MM.1S (cell line): Measurements from ENCODE around the gene RPAP2.

Source experiments
- DNase-seq: peaks from one replicate; pipeline ENCODE4 v3.0.0-alpha.2; 2015
- H2AFZ ChIP-seq: fragments of 300-600 bp; sonication (generic); 2 replicates; pipeline ENCODE4 v1.6.0; 2016; ENCODE audit warnings: antibody characterized with exemption, low read length
- H3F3A ChIP-seq: fragments of 300-600 bp; sonication (generic); 2 replicates; pipeline ENCODE4 v1.6.1; 2016; ENCODE audit warnings: mild to moderate bottlenecking, antibody characterized with exemption, low read length, moderate library complexity, mixed read lengths; ENCODE audit not compliant: insufficient read depth
- H3K27ac ChIP-seq: fragments of 300-600 bp; sonication (generic); 2 replicates; pipeline ENCODE4 v1.5.1; 2016; ENCODE audit warnings: mild to moderate bottlenecking, low read length
- H3K27me3 ChIP-seq: fragments of 300-600 bp; sonication (generic); replicated peaks from 2 replicates; pipeline ENCODE4 v1.6.0; 2016; ENCODE audit warnings: low read length; ENCODE audit not compliant: insufficient read depth
- H3K36me3 ChIP-seq: fragments of 300-600 bp; sonication (generic); replicated peaks from 2 replicates; pipeline ENCODE4 v1.6.1; 2016; ENCODE audit warnings: mild to moderate bottlenecking, low read length, mixed read lengths; ENCODE audit not compliant: insufficient read depth
- H3K4me1 ChIP-seq: fragments of 300-600 bp; sonication (generic); 2 replicates; pipeline ENCODE4 v1.6.1; 2016; ENCODE audit warnings: low read length, mixed read lengths
- H3K4me2 ChIP-seq: fragments of 300-600 bp; sonication (generic); 2 replicates; pipeline ENCODE4 v1.6.0; 2016; ENCODE audit warnings: low read depth, low read length
- H3K4me3 ChIP-seq: fragments of 300-600 bp; sonication (generic); 2 replicates; pipeline ENCODE4 v1.5.1; 2016; ENCODE audit warnings: low read length, mixed read lengths
- H3K79me2 ChIP-seq: fragments of 300-600 bp; sonication (generic); 2 replicates; pipeline ENCODE4 v1.6.1; 2016; ENCODE audit warnings: mixed run types, low read length, mixed read lengths
- H3K9ac ChIP-seq: fragments of 300-600 bp; sonication (generic); 2 replicates; pipeline ENCODE4 v1.6.1; 2016; ENCODE audit warnings: low read length, mixed read lengths
- H3K9me2 ChIP-seq: fragments of 300-600 bp; sonication (generic); replicated peaks from 2 replicates; pipeline ENCODE4 v1.6.1; 2016; ENCODE audit warnings: mild to moderate bottlenecking, low read length, mixed read lengths; ENCODE audit not compliant: insufficient read depth
- H3K9me3 ChIP-seq: fragments of 300-600 bp; sonication (generic); replicated peaks from 2 replicates; pipeline ENCODE4 v1.6.1; 2016; ENCODE audit warnings: mild to moderate bottlenecking, low read length, mixed read lengths; ENCODE audit not compliant: insufficient read depth
- H4K20me1 ChIP-seq: fragments of 300-600 bp; sonication (generic); 2 replicates; pipeline ENCODE4 v1.6.1; 2016; ENCODE audit warnings: mild to moderate bottlenecking, low read length, moderate library complexity, mixed read lengths; ENCODE audit not compliant: insufficient read depth
- CTCF ChIP-seq: fragments of 300-600 bp; sonication (generic); IDR thresholded peaks from 2 replicates; pipeline ENCODE4 v1.5.1; 2016; ENCODE audit warnings: antibody characterized with exemption, low read length, mixed read lengths
- EZH2 ChIP-seq: fragments of 300-600 bp; sonication (generic); optimal IDR thresholded peaks from 2 replicates; pipeline ENCODE3; 2017; ENCODE audit warnings: low read depth, mild to moderate bottlenecking, antibody characterized with exemption, low read length, mixed read lengths
- EZH2phosphoT487 ChIP-seq: fragments of 300-600 bp; sonication (generic); IDR thresholded peaks from 2 replicates; pipeline ENCODE4 v1.6.1; 2018; ENCODE audit warnings: antibody characterized with exemption, low read length

Gene RPAP2

GRCh38 chr1:92314024-92314423, 15.2 kb downstream of the RPAP2 start:
- Histone ChIP-seq H3K4me2 (no peak overlapping the region), H3K27ac (no peak overlapping the region), H3K4me3 (no peak overlapping the region), H3K79me2 (no peaks in the 10 kb centered on the region), H3K9ac (no peak overlapping the region), H3F3A (no peaks in the 10 kb centered on the region), H2AFZ (no peak overlapping the region), H3K9me2 (no peaks in the 10 kb centered on the region), H3K27me3 (no peaks in the 10 kb centered on the region), H4K20me1 (no peaks in the 10 kb centered on the region), H3K9me3 (no peaks in the 10 kb centered on the region), H3K4me1 (no peaks in the 10 kb centered on the region), H3K36me3 (no peaks in the 10 kb centered on the region)
- DNase-seq: no peak
- TF ChIP-seq EZH2 (no peak), CTCF (no peak), EZH2phosphoT487 (no peak)

GRCh38 chr1:92315766-92316599, 17.1 kb downstream of the RPAP2 start:
- no peaks in the 10 kb centered on the region for H3F3A ChIP-seq
- no peaks in the 10 kb centered on the region for H3K79me2 ChIP-seq
- no peak overlapping the region for H3K4me3 ChIP-seq
- H3K4me2 ChIP-seq: no peak overlapping the region
- no peaks in the 10 kb centered on the region for H3K27me3 ChIP-seq
- H3K9ac ChIP-seq: no peak overlapping the region
- no peak for DNase-seq
- no peak overlapping the region for H3K27ac ChIP-seq
- H3K9me3 ChIP-seq: no peaks in the 10 kb centered on the region
- no peaks in the 10 kb centered on the region for H3K36me3 ChIP-seq
- no peaks in the 10 kb centered on the region for H3K4me1 ChIP-seq
- no peaks in the 10 kb centered on the region for H3K9me2 ChIP-seq
- H4K20me1 ChIP-seq: no peaks in the 10 kb centered on the region
- TF ChIP-seq EZH2phosphoT487: no peak
- TF ChIP-seq CTCF: no peak
- no peak for TF ChIP-seq EZH2
- H2AFZ ChIP-seq: no peak overlapping the region

GRCh38 chr1:92317836-92318493, 19.1 kb downstream of the RPAP2 start:
- Histone ChIP-seq H2AFZ (no peak overlapping the region), H4K20me1 (no peaks in the 10 kb centered on the region), H3K27ac (no peak overlapping the region), H3K4me1 (no peaks in the 10 kb centered on the region), H3K4me2 (no peak overlapping the region), H3K9ac (no peak overlapping the region), H3K79me2 (no peaks in the 10 kb centered on the region), H3K4me3 (no peak overlapping the region), H3K36me3 (no peaks in the 10 kb centered on the region), H3K9me2 (no peaks in the 10 kb centered on the region), H3K9me3 (no peaks in the 10 kb centered on the region), H3F3A (peaks cover under 1% of the 10 kb centered on the region; the same call in 1 of the 2 replicates), H3K27me3 (no peaks in the 10 kb centered on the region)
- no peak for TF ChIP-seq EZH2phosphoT487
- TF ChIP-seq CTCF: no peak
- no peak for TF ChIP-seq EZH2
- no peak for DNase-seq
